ENCODE measurements around the gene HLA-DOA.

GRCh38 chr6:33010356-33010755 lies 965 bp upstream of the HLA-DOA start:
- TF ChIP-seq EP300 (IDR thresholded peaks at IDR 0.05) = no peak
- TF ChIP-seq CTCF (IDR thresholded peaks at IDR 0.05) = no peak
